Activated naive CD8-positive, alpha-beta T cell treated with anti-CD3 and anti-CD28 coated beads, Interleukin-2, amount 50 U/mL, for 24 hours (primary cell): ENCODE data around the gene RASAL3.

Experiments
- ATAC-seq: fragments of 150-1000 bp; cut with Tn5 transposase; one replicate; pipeline ENCODE4 v1.10.0; 2021
- DNase-seq: peaks from one replicate; pipeline ENCODE4 v3.0.0; 2021
- H3K27ac Mint-ChIP-seq: one replicate; pipeline ENCODE4 v1.8.0; 2021; ENCODE audit warnings: mild to moderate bottlenecking, mixed read lengths
- H3K27me3 Mint-ChIP-seq: one replicate; pipeline ENCODE4 v1.8.0; 2021; ENCODE audit warnings: mixed read lengths
- H3K36me3 Mint-ChIP-seq: one replicate; pipeline ENCODE4 v1.8.0; 2021; ENCODE audit warnings: low read depth, mixed read lengths
- H3K4me1 Mint-ChIP-seq: one replicate; pipeline ENCODE4 v1.8.0; 2021; ENCODE audit warnings: mixed read lengths
- H3K4me3 Mint-ChIP-seq: one replicate; pipeline ENCODE4 v1.8.0; 2021; ENCODE audit warnings: mild to moderate bottlenecking, moderate library complexity, mixed read lengths
- H3K9me3 Mint-ChIP-seq: one replicate; pipeline ENCODE4 v1.8.0; 2021; ENCODE audit warnings: mixed read lengths

Gene RASAL3

GRCh38 chr19:15448044-15448777 is 16.1 kb downstream of the RASAL3 start:
- no peak for ATAC-seq
- Mint-ChIP-seq H3K4me3 (peak overlapping the region; percentile 47), H3K27ac (peak overlapping the region; percentile 37), H3K4me1 (peaks cover 14% of the 10 kb centered on the region), H3K9me3 (peaks cover 3% of the 10 kb centered on the region), H3K36me3 (peaks cover 18% of the 10 kb centered on the region), H3K27me3 (no peaks in the 10 kb centered on the region)
- DNase-seq = no peak

- H3K27ac Mint-ChIP-seq = no peak overlapping the region
- DNase-seq = no peak
- H3K4me3 Mint-ChIP-seq = no peak overlapping the region
- ATAC-seq = no peak
- peaks cover 3% of the 10 kb centered on the region for H3K9me3 Mint-ChIP-seq
- peaks cover 17% of the 10 kb centered on the region for H3K36me3 Mint-ChIP-seq
- peaks cover 14% of the 10 kb centered on the region for H3K4me1 Mint-ChIP-seq
- no peaks in the 10 kb centered on the region for H3K27me3 Mint-ChIP-seq
Measured at GRCh38 chr19:15447057-15447456, 17.3 kb downstream of the RASAL3 start.

GRCh38 chr19:15445807-15446376 is 18.5 kb downstream of the RASAL3 start:
- Mint-ChIP-seq H3K36me3 (peaks cover 6% of the 10 kb centered on the region), H3K27me3 (no peaks in the 10 kb centered on the region), H3K27ac (no peak overlapping the region), H3K4me3 (no peak overlapping the region), H3K4me1 (peaks cover 10% of the 10 kb centered on the region), H3K9me3 (peaks cover 3% of the 10 kb centered on the region)
- DNase-seq = no peak
- ATAC-seq = no peak

GRCh38 chr19:15445227-15445605 is 19.1 kb downstream of the RASAL3 start:
- H3K36me3 Mint-ChIP-seq = peaks cover under 1% of the 10 kb centered on the region
- H3K4me3 Mint-ChIP-seq = no peak overlapping the region
- H3K27me3 Mint-ChIP-seq = no peaks in the 10 kb centered on the region
- H3K4me1 Mint-ChIP-seq = peaks cover 4% of the 10 kb centered on the region
- no peak for ATAC-seq
- no peak for DNase-seq
- H3K27ac Mint-ChIP-seq = no peak overlapping the region
- peaks cover under 1% of the 10 kb centered on the region for H3K9me3 Mint-ChIP-seq

GRCh38 chr19:15444505-15445226 is 19.7 kb downstream of the RASAL3 start:
- Mint-ChIP-seq H3K27ac (no peak overlapping the region), H3K4me1 (peaks cover 2% of the 10 kb centered on the region), H3K9me3 (no peaks in the 10 kb centered on the region), H3K27me3 (no peaks in the 10 kb centered on the region), H3K4me3 (no peak overlapping the region), H3K36me3 (no peaks in the 10 kb centered on the region)
- no peak for DNase-seq
- ATAC-seq = no peak

- no peaks in the 10 kb centered on the region for H3K27me3 Mint-ChIP-seq
- no peak overlapping the region for H3K4me3 Mint-ChIP-seq
- no peaks in the 10 kb centered on the region for H3K9me3 Mint-ChIP-seq
- H3K27ac Mint-ChIP-seq = no peak overlapping the region
- no peaks in the 10 kb centered on the region for H3K36me3 Mint-ChIP-seq
- peaks cover under 1% of the 10 kb centered on the region for H3K4me1 Mint-ChIP-seq
- DNase-seq (no peak), ATAC-seq (no peak)
Measured at GRCh38 chr19:15443838-15444237, 20.5 kb downstream of the RASAL3 start.

- DNase-seq = no peak
- H3K27ac Mint-ChIP-seq = no peak overlapping the region
- no peaks in the 10 kb centered on the region for H3K36me3 Mint-ChIP-seq
- no peak for ATAC-seq
- no peaks in the 10 kb centered on the region for H3K9me3 Mint-ChIP-seq
- no peaks in the 10 kb centered on the region for H3K4me1 Mint-ChIP-seq
- H3K27me3 Mint-ChIP-seq = no peaks in the 10 kb centered on the region
- H3K4me3 Mint-ChIP-seq = no peak overlapping the region
Measured at GRCh38 chr19:15443325-15443724, 21.0 kb downstream of the RASAL3 start.

GRCh38 chr19:15442142-15442920 is 22.0 kb downstream of the RASAL3 start:
- H3K9me3 Mint-ChIP-seq = no peaks in the 10 kb centered on the region
- no peaks in the 10 kb centered on the region for H3K36me3 Mint-ChIP-seq
- no peaks in the 10 kb centered on the region for H3K27me3 Mint-ChIP-seq
- ATAC-seq (no peak), DNase-seq (no peak)
- H3K27ac Mint-ChIP-seq = no peak overlapping the region
- no peaks in the 10 kb centered on the region for H3K4me1 Mint-ChIP-seq
- no peak overlapping the region for H3K4me3 Mint-ChIP-seq

GRCh38 chr19:15441317-15441716 is 23.0 kb downstream of the RASAL3 start:
- no peak for ATAC-seq
- H3K9me3 Mint-ChIP-seq = no peaks in the 10 kb centered on the region

GRCh38 chr19:15439821-15440641 is 24.3 kb downstream of the RASAL3 start:
- H3K4me1 Mint-ChIP-seq = peaks cover 2% of the 10 kb centered on the region
- H3K27me3 Mint-ChIP-seq = no peaks in the 10 kb centered on the region
- ATAC-seq = no peak

More at GRCh38 chr19:15441317-15441716, 23.0 kb downstream of the RASAL3 start:
- Mint-ChIP-seq H3K27me3 (no peaks in the 10 kb centered on the region), H3K27ac (no peak overlapping the region), H3K4me3 (no peak overlapping the region), H3K36me3 (no peaks in the 10 kb centered on the region), H3K4me1 (peaks cover 2% of the 10 kb centered on the region)
- no peak for DNase-seq

GRCh38 chr19:15439078-15439799 is 25.1 kb downstream of the RASAL3 start:
- DNase-seq (no peak), ATAC-seq (no peak)
- Mint-ChIP-seq H3K27me3 (no peaks in the 10 kb centered on the region), H3K4me3 (no peak overlapping the region), H3K27ac (no peak overlapping the region), H3K4me1 (peaks cover 2% of the 10 kb centered on the region), H3K9me3 (no peaks in the 10 kb centered on the region), H3K36me3 (no peaks in the 10 kb centered on the region)

More at GRCh38 chr19:15439821-15440641, 24.3 kb downstream of the RASAL3 start:
- H3K9me3 Mint-ChIP-seq = no peaks in the 10 kb centered on the region
- no peak for DNase-seq
- H3K27ac Mint-ChIP-seq = no peak overlapping the region
- H3K4me3 Mint-ChIP-seq = no peak overlapping the region
- H3K36me3 Mint-ChIP-seq = no peaks in the 10 kb centered on the region

- DNase-seq (no peak), ATAC-seq (no peak)
- Mint-ChIP-seq H3K27ac (no peak overlapping the region), H3K4me3 (no peak overlapping the region), H3K27me3 (no peaks in the 10 kb centered on the region), H3K9me3 (no peaks in the 10 kb centered on the region), H3K36me3 (no peaks in the 10 kb centered on the region), H3K4me1 (peaks cover 4% of the 10 kb centered on the region)
Measured at GRCh38 chr19:15438577-15438976, 25.8 kb downstream of the RASAL3 start.

- Mint-ChIP-seq H3K4me3 (no peak overlapping the region), H3K36me3 (no peaks in the 10 kb centered on the region), H3K9me3 (no peaks in the 10 kb centered on the region), H3K27ac (no peak overlapping the region), H3K4me1 (peaks cover 8% of the 10 kb centered on the region), H3K27me3 (no peaks in the 10 kb centered on the region)
- ATAC-seq (no peak), DNase-seq (no peak)
Measured at GRCh38 chr19:15438124-15438496, 26.2 kb downstream of the RASAL3 start.
